ENCODE data around the gene SPINK6.
A peak's percentile ranks its signal among the peaks of the same experiment; 100 is the strongest.

Gene SPINK6

DNA sequence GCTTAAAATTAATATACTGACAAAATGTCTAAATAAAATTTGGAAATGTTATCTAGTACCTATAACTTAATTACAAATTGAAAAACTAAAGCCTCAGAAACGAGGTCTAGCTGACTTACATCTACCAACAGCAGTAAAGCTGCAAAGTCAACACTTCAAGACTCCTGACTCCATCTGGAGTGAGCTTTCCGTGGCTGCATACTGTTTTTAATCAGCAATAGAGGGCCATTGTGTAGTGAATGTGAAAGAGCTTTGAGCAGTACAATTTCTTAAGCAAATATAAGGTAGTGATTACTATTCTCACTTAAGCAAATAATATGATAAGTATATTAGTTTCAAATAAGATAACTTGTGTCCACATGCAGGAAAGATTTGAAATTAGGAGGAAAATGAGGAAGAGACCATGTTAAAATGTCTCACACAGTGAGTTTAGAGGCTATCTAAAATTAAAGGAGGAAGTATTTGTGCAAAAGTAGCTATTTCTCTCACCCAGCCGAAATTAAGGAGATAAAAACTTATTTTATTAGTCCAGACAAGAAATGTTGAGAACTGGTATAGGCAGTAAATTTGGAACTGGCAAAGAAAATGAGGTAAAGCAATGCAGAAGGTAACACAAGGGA, 6.4 kb downstream of the SPINK6 start:
- TF ChIP-seq, protein P1, sequence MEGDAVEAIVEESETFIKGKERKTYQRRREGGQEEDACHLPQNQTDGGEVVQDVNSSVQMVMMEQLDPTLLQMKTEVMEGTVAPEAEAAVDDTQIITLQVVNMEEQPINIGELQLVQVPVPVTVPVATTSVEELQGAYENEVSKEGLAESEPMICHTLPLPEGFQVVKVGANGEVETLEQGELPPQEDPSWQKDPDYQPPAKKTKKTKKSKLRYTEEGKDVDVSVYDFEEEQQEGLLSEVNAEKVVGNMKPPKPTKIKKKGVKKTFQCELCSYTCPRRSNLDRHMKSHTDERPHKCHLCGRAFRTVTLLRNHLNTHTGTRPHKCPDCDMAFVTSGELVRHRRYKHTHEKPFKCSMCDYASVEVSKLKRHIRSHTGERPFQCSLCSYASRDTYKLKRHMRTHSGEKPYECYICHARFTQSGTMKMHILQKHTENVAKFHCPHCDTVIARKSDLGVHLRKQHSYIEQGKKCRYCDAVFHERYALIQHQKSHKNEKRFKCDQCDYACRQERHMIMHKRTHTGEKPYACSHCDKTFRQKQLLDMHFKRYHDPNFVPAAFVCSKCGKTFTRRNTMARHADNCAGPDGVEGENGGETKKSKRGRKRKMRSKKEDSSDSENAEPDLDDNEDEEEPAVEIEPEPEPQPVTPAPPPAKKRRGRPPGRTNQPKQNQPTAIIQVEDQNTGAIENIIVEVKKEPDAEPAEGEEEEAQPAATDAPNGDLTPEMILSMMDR (conservative IDR thresholded peaks at IDR 0.05; ENCODE audit: control insufficient read depth, insufficient read depth, low read depth, low read length): no peak
- no peak for DNase-seq (ENCODE audit: low read depth)
- no peak overlapping the region for H3K4me3 ChIP-seq (ENCODE audit: control insufficient read depth, low read depth, low read length)

- TF ChIP-seq, protein P1 (conservative IDR thresholded peaks at IDR 0.05; ENCODE audit: control insufficient read depth, insufficient read depth, low read depth, low read length): no peak
- no peak for DNase-seq (ENCODE audit: low read depth)
- no peak overlapping the region for H3K4me3 ChIP-seq (ENCODE audit: control insufficient read depth, low read depth, low read length)
These were observed 11.9 kb downstream of the SPINK6 start for GRCh38 chr5:148214665-148215185.

GRCh38 chr5:148221508-148221907, 18.7 kb downstream of the SPINK6 start:
- no peak for DNase-seq (ENCODE audit: low read depth)
- TF ChIP-seq, protein P1 (conservative IDR thresholded peaks at IDR 0.05; ENCODE audit: control insufficient read depth, insufficient read depth, low read depth, low read length): no peak
- no peak overlapping the region for H3K4me3 ChIP-seq (ENCODE audit: control insufficient read depth, low read depth, low read length)

- TF ChIP-seq, protein P1 (conservative IDR thresholded peaks at IDR 0.05; ENCODE audit: control insufficient read depth, insufficient read depth, low read depth, low read length): no peak
- H3K4me3 ChIP-seq (ENCODE audit: control insufficient read depth, low read depth, low read length): no peak overlapping the region
- DNase-seq (ENCODE audit: low read depth): peak; percentile 20
These were observed 21.4 kb downstream of the SPINK6 start for GRCh38 chr5:148224117-148224742.

- TF ChIP-seq, protein P1 (conservative IDR thresholded peaks at IDR 0.05; ENCODE audit: control insufficient read depth, insufficient read depth, low read depth, low read length): no peak
- no peak for DNase-seq (ENCODE audit: low read depth)
- no peak overlapping the region for H3K4me3 ChIP-seq (ENCODE audit: control insufficient read depth, low read depth, low read length)
These were observed 25.6 kb downstream of the SPINK6 start for GRCh38 chr5:148228392-148228984.

- TF ChIP-seq, protein P1 (conservative IDR thresholded peaks at IDR 0.05; ENCODE audit: control insufficient read depth, insufficient read depth, low read depth, low read length): no peak
- no peak for DNase-seq (ENCODE audit: low read depth)
- no peak overlapping the region for H3K4me3 ChIP-seq (ENCODE audit: control insufficient read depth, low read depth, low read length)
These were observed 27.0 kb downstream of the SPINK6 start for GRCh38 chr5:148229840-148230239.
